HG02981 (cell line): Measurements from ENCODE around the gene RAPGEFL1.
"Not testable (repeated sequence)": the region's sequence is repeated elsewhere in the genome, so short reads cannot be mapped to it uniquely, and the experiment has no call there.

Experiments used
- ATAC-seq: cut with Tn5 transposase; IDR thresholded peaks from one replicate; pipeline ENCODE4 v1.9.1; 2021; ENCODE audit warnings: mild to moderate bottlenecking, moderate library complexity; ENCODE audit not compliant: unreplicated experiment

RAPGEFL1 gene

GRCh38 chr17:40177275-40177874, at the start of gene RAPGEFL1:
Gene RAPGEFL1 (plus strand): TSS chr17:40177470. CDS start chr17:40177862, 392 bp downstream.
- ATAC-seq: peak; percentile 57

GRCh38 chr17:40129498-40129897, 47.8 kb upstream of the RAPGEFL1 start:
- no peak for ATAC-seq

- ATAC-seq: no peak
Observed at GRCh38 chr17:40130352-40131042, 46.8 kb upstream of the RAPGEFL1 start.

- ATAC-seq: no peak
Observed at GRCh38 chr17:40134184-40134583, 43.1 kb upstream of the RAPGEFL1 start.

- ATAC-seq: no peak
Observed at GRCh38 chr17:40135817-40136216, 41.5 kb upstream of the RAPGEFL1 start.

- ATAC-seq: peak; percentile 3
Observed at GRCh38 chr17:40139566-40140058, 37.7 kb upstream of the RAPGEFL1 start.

GRCh38 chr17:40143166-40143565, 34.1 kb upstream of the RAPGEFL1 start:
- ATAC-seq: not testable (repeated sequence)

GRCh38 chr17:40145476-40145875, 31.8 kb upstream of the RAPGEFL1 start:
- ATAC-seq: no peak

- ATAC-seq: no peak
Observed at GRCh38 chr17:40148527-40148926, 28.7 kb upstream of the RAPGEFL1 start.

GRCh38 chr17:40150276-40150675, 27.0 kb upstream of the RAPGEFL1 start:
- no peak for ATAC-seq

GRCh38 chr17:40151414-40151963, 25.8 kb upstream of the RAPGEFL1 start:
- ATAC-seq: no peak

GRCh38 chr17:40153603-40154236, 23.6 kb upstream of the RAPGEFL1 start:
- ATAC-seq: no peak

- no peak for ATAC-seq
Observed at GRCh38 chr17:40157973-40158372, 19.3 kb upstream of the RAPGEFL1 start.

GRCh38 chr17:40158438-40159013, 18.7 kb upstream of the RAPGEFL1 start:
- ATAC-seq: no peak

- ATAC-seq: no peak
Observed at GRCh38 chr17:40159456-40159855, 17.8 kb upstream of the RAPGEFL1 start.

GRCh38 chr17:40167685-40168261, 9.5 kb upstream of the RAPGEFL1 start:
- no peak for ATAC-seq

- no peak for ATAC-seq
Observed at GRCh38 chr17:40168262-40168832, 8.9 kb upstream of the RAPGEFL1 start.

GRCh38 chr17:40170325-40170724, 6.9 kb upstream of the RAPGEFL1 start:
- ATAC-seq: no peak

- no peak for ATAC-seq
Observed at GRCh38 chr17:40171750-40172149, 5.5 kb upstream of the RAPGEFL1 start.

- no peak for ATAC-seq
Observed at GRCh38 chr17:40173091-40173777, 4.0 kb upstream of the RAPGEFL1 start.
